GM21737 (cell line): Measurements from ENCODE around the gene ZFP62.
A peak's percentile ranks its signal among the peaks of the same experiment; 100 is the strongest.

Source experiments
- ATAC-seq: cut with Tn5 transposase; IDR thresholded peaks from one replicate; pipeline ENCODE4 v1.9.1; 2021; ENCODE audit warnings: mild to moderate bottlenecking, moderate library complexity; ENCODE audit not compliant: unreplicated experiment

The ZFP62 gene

GRCh38 chr5:180869587-180869986 lies 8.5 kb upstream of the ZFP62 start:
- ATAC-seq: no peak

GRCh38 chr5:180868960-180869359 lies 7.9 kb upstream of the ZFP62 start:
- no peak for ATAC-seq

GRCh38 chr5:180866985-180867384 lies 5.9 kb upstream of the ZFP62 start:
- ATAC-seq: no peak

- ATAC-seq: no peak
Measured at GRCh38 chr5:180865981-180866695, 5.1 kb upstream of the ZFP62 start.

GRCh38 chr5:180862645-180863044 lies 1.6 kb upstream of the ZFP62 start:
- ATAC-seq: no peak

- ATAC-seq: peak; percentile 39
Measured at GRCh38 chr5:180860273-180860886, 696 bp downstream of the ZFP62 start.

- ATAC-seq: no peak
Measured at GRCh38 chr5:180858586-180858985, 2.5 kb downstream of the ZFP62 start.

- no peak for ATAC-seq
Measured at GRCh38 chr5:180853848-180854176, 7.3 kb downstream of the ZFP62 start.

GRCh38 chr5:180853121-180853847 lies 7.8 kb downstream of the ZFP62 start:
- ATAC-seq: no peak

- no peak for ATAC-seq
Measured at GRCh38 chr5:180852495-180852894, 8.6 kb downstream of the ZFP62 start.

- ATAC-seq: no peak
Measured at GRCh38 chr5:180850434-180851078, 10.5 kb downstream of the ZFP62 start.

- ATAC-seq: no peak
Measured at GRCh38 chr5:180849827-180850226, 11.2 kb downstream of the ZFP62 start.

GRCh38 chr5:180848878-180849277 lies 12.2 kb downstream of the ZFP62 start:
- ATAC-seq: no peak

- ATAC-seq: no peak
Measured at GRCh38 chr5:180848265-180848664, 12.8 kb downstream of the ZFP62 start.

GRCh38 chr5:180847026-180847425 lies 14.1 kb downstream of the ZFP62 start:
- ATAC-seq: no peak

GRCh38 chr5:180844858-180845257 lies 16.2 kb downstream of the ZFP62 start:
- no peak for ATAC-seq

- ATAC-seq: no peak
Measured at GRCh38 chr5:180844432-180844831, 16.6 kb downstream of the ZFP62 start.

- ATAC-seq: no peak
Measured at GRCh38 chr5:180839935-180840334, 21.1 kb downstream of the ZFP62 start.

GRCh38 chr5:180839227-180839626 lies 21.8 kb downstream of the ZFP62 start:
- ATAC-seq: no peak

- ATAC-seq: no peak
Measured at GRCh38 chr5:180837478-180837877, 23.6 kb downstream of the ZFP62 start.

- ATAC-seq: peak; percentile 40
Measured at GRCh38 chr5:180832638-180833068, 28.4 kb downstream of the ZFP62 start.
